ENCODE data around the gene ZFPM1.

- TF ChIP-seq, protein P1, sequence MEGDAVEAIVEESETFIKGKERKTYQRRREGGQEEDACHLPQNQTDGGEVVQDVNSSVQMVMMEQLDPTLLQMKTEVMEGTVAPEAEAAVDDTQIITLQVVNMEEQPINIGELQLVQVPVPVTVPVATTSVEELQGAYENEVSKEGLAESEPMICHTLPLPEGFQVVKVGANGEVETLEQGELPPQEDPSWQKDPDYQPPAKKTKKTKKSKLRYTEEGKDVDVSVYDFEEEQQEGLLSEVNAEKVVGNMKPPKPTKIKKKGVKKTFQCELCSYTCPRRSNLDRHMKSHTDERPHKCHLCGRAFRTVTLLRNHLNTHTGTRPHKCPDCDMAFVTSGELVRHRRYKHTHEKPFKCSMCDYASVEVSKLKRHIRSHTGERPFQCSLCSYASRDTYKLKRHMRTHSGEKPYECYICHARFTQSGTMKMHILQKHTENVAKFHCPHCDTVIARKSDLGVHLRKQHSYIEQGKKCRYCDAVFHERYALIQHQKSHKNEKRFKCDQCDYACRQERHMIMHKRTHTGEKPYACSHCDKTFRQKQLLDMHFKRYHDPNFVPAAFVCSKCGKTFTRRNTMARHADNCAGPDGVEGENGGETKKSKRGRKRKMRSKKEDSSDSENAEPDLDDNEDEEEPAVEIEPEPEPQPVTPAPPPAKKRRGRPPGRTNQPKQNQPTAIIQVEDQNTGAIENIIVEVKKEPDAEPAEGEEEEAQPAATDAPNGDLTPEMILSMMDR (conservative IDR thresholded peaks at IDR 0.05; ENCODE audit: low read length) = no peak
- no peak for TF ChIP-seq EZH2phosphoT487 (IDR thresholded peaks at IDR 0.05; ENCODE audit: borderline replicate concordance, low read depth, low read length)
These were observed 68.6 kb downstream of the ZFPM1 start for GRCh38 chr16:88521674-88522073.

All from OCI-LY7 (cell line).